ENCODE measurements around the gene ALKBH3.
A peak's percentile ranks its signal among the peaks of the same experiment; 100 is the strongest.

The ALKBH3 gene

DNA sequence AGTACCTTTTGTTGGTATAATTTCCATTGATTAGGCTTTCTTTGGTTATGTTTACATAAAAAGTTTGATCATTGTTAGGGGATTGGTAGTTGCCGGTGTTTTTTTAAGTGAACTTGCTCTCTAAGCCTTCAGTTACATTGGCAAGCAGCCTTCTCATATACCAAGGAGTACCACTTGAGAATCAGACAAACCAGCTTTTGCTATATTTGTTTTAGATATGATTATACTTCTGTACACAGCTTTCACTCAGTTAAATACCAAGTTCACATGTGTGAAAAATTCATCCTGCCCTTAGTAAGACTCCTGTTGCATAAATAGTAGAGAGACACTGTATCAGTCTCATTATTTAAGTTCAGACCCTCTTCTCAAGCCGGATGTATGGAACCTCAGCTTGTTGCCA lies 22.4 kb downstream of the ALKBH3 start:
- no peak for DNase-seq
- Mint-ChIP-seq H3K4me3 (no peak overlapping the region), H3K4me1 (ENCODE audit: low read depth in 2 of 2) (peaks cover 1 to 9% of the 10 kb centered on the region in 2 donors), H3K27ac (no peak overlapping the region), H3K27me3 (no peaks in the 10 kb centered on the region), H3K36me3 (ENCODE audit: insufficient read depth) (peaks cover 53% of the 10 kb centered on the region), H3K9me3 (no peaks in the 10 kb centered on the region)
- no peak for ATAC-seq (replicated peaks)

DNA sequence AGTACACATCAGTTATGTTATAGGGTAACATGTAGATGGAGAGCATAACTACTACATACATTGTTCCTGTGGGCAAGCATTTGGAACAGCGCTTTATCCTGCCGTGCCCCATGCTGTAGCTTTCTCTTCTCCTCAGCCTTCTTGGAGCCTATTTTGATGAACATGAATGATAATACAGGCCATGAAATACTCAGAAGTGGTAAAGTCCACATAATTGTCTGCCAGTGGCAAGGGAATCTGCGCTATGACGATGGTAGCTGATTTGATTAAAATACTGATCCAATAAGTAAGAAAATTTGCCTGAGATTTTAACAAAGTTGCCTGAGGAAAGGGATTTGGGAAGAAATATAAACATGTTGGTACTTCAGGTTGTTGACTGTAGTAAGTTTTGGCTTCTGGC lies 23.3 kb downstream of the ALKBH3 start:
- no peaks in the 10 kb centered on the region for H3K27me3 Mint-ChIP-seq
- H3K27ac Mint-ChIP-seq = no peak overlapping the region
- H3K36me3 Mint-ChIP-seq (ENCODE audit: insufficient read depth) = peaks cover 55% of the 10 kb centered on the region
- H3K4me3 Mint-ChIP-seq = no peak overlapping the region
- H3K4me1 Mint-ChIP-seq (ENCODE audit: low read depth in 2 of 2) = peaks cover 3 to 9% of the 10 kb centered on the region in 2 donors
- H3K9me3 Mint-ChIP-seq = no peaks in the 10 kb centered on the region
- no peak for ATAC-seq (replicated peaks)
- DNase-seq = no peak

DNA sequence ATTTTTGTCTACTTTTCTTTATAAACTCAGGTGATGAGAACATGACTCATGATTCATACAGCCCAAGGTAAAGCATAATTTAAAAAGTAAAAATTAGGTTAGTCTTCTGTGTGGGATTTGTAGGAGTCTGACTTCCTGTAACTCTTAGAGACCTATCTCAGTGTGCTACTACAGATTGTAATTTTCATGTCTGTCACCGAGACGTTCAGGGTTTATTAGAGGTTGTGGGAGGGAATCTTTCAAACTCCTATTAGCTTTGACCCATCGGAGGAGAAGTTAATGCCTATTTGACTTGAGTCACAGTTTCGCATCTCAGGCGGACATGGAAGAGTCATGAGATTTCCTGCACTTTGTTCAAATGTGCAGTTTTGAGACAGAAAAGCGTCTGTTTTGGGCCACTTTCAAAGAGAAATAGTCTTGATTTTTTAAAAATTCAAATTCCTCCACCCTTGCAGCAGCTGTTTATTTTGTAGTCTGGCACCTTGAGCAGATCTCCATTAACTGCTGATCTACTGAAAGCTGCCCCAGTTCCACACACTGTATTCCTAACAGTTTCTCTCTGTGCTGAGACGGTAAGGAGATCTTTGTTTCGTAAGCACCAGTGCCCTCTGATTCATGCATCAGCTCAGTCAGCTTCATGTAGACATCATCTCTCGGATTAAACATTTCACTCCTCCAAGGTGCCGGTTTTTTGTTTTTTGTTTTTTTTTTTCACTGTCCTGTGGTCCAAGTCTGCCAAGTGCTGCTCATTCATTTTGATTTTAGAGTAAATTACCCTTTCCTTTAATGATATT lies 24.3 kb downstream of the ALKBH3 start:
- no peaks in the 10 kb centered on the region for H3K9me3 Mint-ChIP-seq
- peaks cover 49% of the 10 kb centered on the region for H3K36me3 Mint-ChIP-seq (ENCODE audit: insufficient read depth)
- DNase-seq (no peak), ATAC-seq (replicated peaks) (no peak)
- H3K4me1 Mint-ChIP-seq (ENCODE audit: low read depth in 2 of 2) = peaks cover 3 to 9% of the 10 kb centered on the region in 2 donors
- peak overlapping the region in 1 of 2 donors; percentile 66 for H3K27ac Mint-ChIP-seq
- H3K27me3 Mint-ChIP-seq = no peaks in the 10 kb centered on the region
- no peak overlapping the region for H3K4me3 Mint-ChIP-seq

DNA sequence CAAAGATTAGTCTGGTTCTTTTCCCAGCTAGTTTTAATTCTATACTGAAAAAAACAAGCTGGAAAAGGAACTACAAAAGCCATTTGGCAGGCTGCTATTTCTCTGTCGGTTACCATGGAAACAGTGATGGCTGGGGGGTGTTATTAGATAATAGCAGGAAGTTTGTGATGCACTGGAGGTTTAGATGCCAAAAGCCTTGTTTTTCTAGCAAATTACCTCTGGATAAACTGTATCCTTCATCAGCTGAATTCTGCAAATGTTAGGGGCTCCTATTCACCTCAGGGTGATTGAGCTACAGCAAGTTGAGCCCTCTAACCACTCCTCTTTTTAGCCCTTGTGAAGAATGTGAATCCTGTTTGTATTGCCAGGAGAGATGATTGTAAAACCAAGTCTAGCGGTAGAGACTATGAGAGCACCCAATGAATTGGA lies 25.2 kb downstream of the ALKBH3 start:
- Mint-ChIP-seq H3K27ac (peak overlapping the region in 1 of 2 donors; percentile 66), H3K4me3 (no peak overlapping the region), H3K4me1 (ENCODE audit: low read depth in 2 of 2) (peaks cover 3 to 9% of the 10 kb centered on the region in 2 donors), H3K9me3 (no peaks in the 10 kb centered on the region), H3K27me3 (no peaks in the 10 kb centered on the region), H3K36me3 (ENCODE audit: insufficient read depth) (peaks cover 45% of the 10 kb centered on the region)
- ATAC-seq (replicated peaks) = no peak
- no peak for DNase-seq

DNA sequence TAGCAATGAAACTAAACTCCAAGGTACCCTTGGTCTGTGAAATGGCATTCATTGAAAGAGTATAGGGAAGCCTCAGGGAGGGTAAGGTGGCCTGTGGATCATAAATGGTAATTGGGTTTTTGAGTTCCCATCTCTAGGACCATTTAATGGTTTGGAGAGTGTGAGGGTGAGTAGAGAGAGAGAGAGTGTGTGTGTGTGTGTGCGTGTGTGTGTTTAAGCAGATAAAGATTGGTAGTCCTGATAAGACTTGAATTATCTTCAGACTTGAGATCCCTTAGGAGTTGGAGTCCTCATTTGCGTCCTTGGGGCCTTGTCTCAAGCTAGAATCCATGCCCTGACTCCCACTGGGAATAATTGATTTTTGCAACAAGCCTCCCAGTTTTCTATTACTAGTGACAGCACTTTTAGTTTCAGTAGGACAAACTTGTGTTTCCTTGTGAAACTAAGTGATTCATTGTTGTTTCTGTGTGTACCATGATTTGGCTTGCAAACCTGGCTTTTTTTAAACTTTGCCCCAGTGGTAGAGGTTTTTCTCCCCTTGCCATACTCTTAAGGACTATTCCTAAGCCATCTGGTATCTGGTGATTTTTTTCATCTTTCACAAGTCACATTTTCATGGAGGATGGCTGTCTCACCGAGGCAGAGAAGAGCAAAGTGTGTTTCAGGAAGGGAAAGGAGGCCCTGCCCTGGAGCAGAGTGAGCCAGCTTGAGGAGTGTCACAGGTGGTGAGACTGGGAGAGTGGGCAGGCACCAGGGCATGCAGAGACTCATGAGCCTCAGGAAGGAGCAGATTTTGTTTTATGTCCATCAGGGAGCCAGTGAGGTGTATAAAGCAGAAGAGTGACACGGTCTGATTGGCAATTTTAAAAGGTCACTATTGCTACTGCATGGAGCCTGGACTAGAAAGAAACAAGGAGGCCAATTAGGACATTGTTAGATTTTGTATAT lies 26.7 kb downstream of the ALKBH3 start:
- peaks cover 40% of the 10 kb centered on the region for H3K36me3 Mint-ChIP-seq (ENCODE audit: insufficient read depth)
- H3K9me3 Mint-ChIP-seq = no peaks in the 10 kb centered on the region
- H3K4me1 Mint-ChIP-seq (ENCODE audit: low read depth in 2 of 2) = peaks cover 3 to 11% of the 10 kb centered on the region in 2 donors
- H3K27ac Mint-ChIP-seq = peak overlapping the region; percentile 41 to 44
- no peak overlapping the region for H3K4me3 Mint-ChIP-seq
- no peak for ATAC-seq (replicated peaks)
- no peak for DNase-seq
- H3K27me3 Mint-ChIP-seq = no peaks in the 10 kb centered on the region

DNA sequence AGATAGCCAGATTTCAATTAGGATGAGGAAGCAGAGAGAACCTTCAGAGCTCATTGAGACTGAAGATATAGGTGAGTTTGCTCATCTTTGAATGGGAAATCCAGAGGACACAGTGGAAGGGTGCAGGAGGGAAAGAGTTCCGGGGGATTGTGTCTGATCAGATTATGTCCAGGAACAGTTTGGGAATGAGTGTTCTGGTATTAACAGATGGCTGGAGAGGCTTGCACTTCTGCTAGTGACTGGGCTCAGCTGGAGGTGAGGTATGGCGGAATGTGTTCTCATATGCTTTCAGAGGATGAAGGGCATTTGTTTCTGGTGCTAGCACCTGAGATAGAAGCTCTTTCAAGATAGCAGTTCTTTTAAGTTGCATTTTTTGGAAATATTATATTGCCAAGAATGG lies 27.6 kb downstream of the ALKBH3 start:
- no peak for DNase-seq
- no peaks in the 10 kb centered on the region for H3K27me3 Mint-ChIP-seq
- H3K9me3 Mint-ChIP-seq = no peaks in the 10 kb centered on the region
- H3K36me3 Mint-ChIP-seq (ENCODE audit: insufficient read depth) = peaks cover 32% of the 10 kb centered on the region
- no peak overlapping the region for H3K27ac Mint-ChIP-seq
- ATAC-seq (replicated peaks) = no peak
- peaks cover 3 to 13% of the 10 kb centered on the region in 2 donors for H3K4me1 Mint-ChIP-seq (ENCODE audit: low read depth in 2 of 2)
- no peak overlapping the region for H3K4me3 Mint-ChIP-seq

DNA sequence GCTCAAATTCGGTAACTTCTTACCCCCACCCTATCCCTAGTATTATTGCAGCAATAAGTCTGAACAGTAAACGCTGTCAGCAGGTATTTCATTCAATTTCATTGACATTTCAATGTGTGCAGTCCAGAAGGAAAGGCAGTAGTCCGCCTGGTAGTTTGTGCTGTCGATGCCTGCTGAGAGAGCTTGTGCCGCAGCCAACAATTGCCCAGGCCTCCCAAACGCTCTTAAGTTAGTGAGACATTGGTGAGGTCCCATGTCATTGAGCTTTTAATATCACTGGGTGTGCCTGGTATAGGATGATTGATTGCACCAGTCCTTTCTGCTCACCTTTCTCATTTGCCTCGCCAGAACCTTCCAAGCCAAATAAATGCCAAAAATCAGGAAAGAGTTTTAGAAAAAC lies 28.1 kb downstream of the ALKBH3 start:
- ATAC-seq (replicated peaks) = no peak
- no peaks in the 10 kb centered on the region for H3K9me3 Mint-ChIP-seq
- no peaks in the 10 kb centered on the region for H3K27me3 Mint-ChIP-seq
- peaks cover 32% of the 10 kb centered on the region for H3K36me3 Mint-ChIP-seq (ENCODE audit: insufficient read depth)
- no peak overlapping the region for H3K4me3 Mint-ChIP-seq
- H3K4me1 Mint-ChIP-seq (ENCODE audit: low read depth in 2 of 2) = peaks cover 3 to 13% of the 10 kb centered on the region in 2 donors
- DNase-seq = no peak
- no peak overlapping the region for H3K27ac Mint-ChIP-seq

DNA sequence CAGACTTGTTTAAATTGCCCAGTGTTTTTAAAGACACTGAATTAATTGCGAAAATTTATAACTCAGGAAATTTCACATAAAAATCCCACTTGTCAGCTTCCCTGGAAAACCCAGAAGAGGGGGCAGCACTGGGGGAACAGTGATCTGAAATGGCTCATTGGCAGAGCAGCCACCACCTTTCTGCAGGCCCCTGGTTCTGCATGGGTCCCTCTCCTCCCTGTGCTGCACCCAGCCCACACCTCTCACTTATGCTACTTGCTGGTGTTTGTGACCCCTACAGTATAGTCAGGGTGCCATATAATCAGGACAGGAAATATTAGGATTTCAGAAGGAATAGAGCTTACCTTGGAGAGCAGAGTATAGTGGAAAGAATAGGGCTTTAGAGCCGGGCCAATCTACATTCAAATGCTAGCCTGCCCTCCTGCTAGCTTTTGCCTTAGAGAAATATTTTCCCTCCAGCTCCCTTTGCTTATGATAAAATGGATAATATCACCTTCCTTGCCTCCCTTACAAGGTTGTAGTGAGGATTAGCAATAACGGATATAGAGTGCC lies 33.3 kb downstream of the ALKBH3 start:
- H3K27ac Mint-ChIP-seq = no peak overlapping the region
- ATAC-seq (replicated peaks) (no peak), DNase-seq (no peak)
- peaks cover 3 to 4% of the 10 kb centered on the region in 2 donors for H3K4me1 Mint-ChIP-seq (ENCODE audit: low read depth in 2 of 2)
- H3K9me3 Mint-ChIP-seq = no peaks in the 10 kb centered on the region
- H3K27me3 Mint-ChIP-seq = no peaks in the 10 kb centered on the region
- peaks cover 30% of the 10 kb centered on the region for H3K36me3 Mint-ChIP-seq (ENCODE audit: insufficient read depth)
- no peak overlapping the region for H3K4me3 Mint-ChIP-seq

DNA sequence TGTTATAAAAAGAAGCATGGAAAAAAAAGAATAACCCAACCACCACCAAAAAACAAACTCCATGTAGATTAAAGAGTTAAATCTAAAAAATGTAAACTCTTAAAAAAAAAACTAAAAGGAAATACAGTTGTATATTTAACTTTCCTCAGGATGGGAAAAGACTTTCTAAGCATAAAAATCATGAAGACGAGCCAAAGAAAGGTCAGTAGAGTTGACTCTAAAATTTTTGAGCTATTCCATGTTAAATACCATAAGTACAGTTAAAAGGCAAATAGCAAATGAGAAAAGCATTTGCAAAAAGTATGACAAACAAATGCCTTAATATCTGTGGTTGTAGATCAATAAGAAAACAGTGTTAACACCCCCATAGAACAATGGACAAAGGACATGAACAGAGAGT lies 33.8 kb downstream of the ALKBH3 start:
- no peaks in the 10 kb centered on the region for H3K9me3 Mint-ChIP-seq
- no peaks in the 10 kb centered on the region for H3K27me3 Mint-ChIP-seq
- H3K4me3 Mint-ChIP-seq = no peak overlapping the region
- ATAC-seq (replicated peaks) (no peak), DNase-seq (no peak)
- peaks cover 32% of the 10 kb centered on the region for H3K36me3 Mint-ChIP-seq (ENCODE audit: insufficient read depth)
- peaks cover 3 to 4% of the 10 kb centered on the region in 2 donors for H3K4me1 Mint-ChIP-seq (ENCODE audit: low read depth in 2 of 2)
- peak overlapping the region in 1 of 2 donors; percentile 15 for H3K27ac Mint-ChIP-seq

DNA sequence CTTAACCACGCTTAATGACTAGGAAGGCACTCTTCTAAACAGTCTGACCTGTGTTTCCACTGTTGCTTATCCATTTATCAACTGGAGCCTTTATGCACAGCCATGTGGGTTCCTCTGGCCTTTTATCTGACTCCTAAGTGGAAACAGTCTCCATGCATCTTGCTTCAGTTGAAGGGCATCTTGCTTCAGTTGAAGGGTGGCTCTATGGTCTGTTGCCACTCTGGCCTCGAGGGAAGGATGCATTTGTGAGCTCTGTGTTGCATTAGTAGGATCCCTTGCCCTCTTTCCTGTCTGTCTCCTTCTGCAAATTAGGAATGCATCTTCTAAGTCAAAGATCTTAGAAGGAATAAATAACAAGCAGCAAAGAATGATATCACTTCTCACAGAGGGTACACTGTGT lies 36.0 kb downstream of the ALKBH3 start:
- peak overlapping the region in 1 of 2 donors; percentile 11 for H3K27ac Mint-ChIP-seq
- peaks cover 3 to 4% of the 10 kb centered on the region in 2 donors for H3K4me1 Mint-ChIP-seq (ENCODE audit: low read depth in 2 of 2)
- ATAC-seq (replicated peaks) = no peak
- H3K27me3 Mint-ChIP-seq = no peaks in the 10 kb centered on the region
- H3K4me3 Mint-ChIP-seq = no peak overlapping the region
- H3K36me3 Mint-ChIP-seq (ENCODE audit: insufficient read depth) = peaks cover 32% of the 10 kb centered on the region
- no peaks in the 10 kb centered on the region for H3K9me3 Mint-ChIP-seq
- DNase-seq = no peak

DNA sequence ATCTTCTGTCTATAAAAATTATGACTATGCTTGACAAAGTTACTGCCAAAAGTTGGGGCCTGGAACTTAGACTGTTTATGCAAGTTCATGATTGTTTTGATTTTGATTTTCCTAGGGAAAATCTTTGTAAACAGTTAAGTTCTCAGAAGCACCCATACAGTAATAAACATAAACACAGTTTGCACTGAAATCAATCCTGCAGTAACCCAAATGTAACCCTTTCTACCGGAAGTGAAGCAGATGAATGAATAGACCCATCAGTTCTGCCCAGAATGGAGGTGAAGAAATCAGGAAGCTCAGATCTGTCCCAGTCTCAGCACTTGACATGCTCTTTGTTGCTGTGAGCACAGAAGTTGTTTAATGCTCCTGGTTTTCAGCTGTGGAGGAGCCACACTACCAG lies 37.2 kb downstream of the ALKBH3 start:
- H3K4me3 Mint-ChIP-seq = no peak overlapping the region
- H3K36me3 Mint-ChIP-seq (ENCODE audit: insufficient read depth) = peaks cover 31% of the 10 kb centered on the region
- H3K9me3 Mint-ChIP-seq = no peaks in the 10 kb centered on the region
- H3K27ac Mint-ChIP-seq = peak overlapping the region; percentile 11 to 23
- DNase-seq = no peak
- no peak for ATAC-seq (replicated peaks)
- H3K27me3 Mint-ChIP-seq = no peaks in the 10 kb centered on the region
- H3K4me1 Mint-ChIP-seq (ENCODE audit: low read depth in 2 of 2) = peaks cover 0 to 3% of the 10 kb centered on the region in 2 donors

DNA sequence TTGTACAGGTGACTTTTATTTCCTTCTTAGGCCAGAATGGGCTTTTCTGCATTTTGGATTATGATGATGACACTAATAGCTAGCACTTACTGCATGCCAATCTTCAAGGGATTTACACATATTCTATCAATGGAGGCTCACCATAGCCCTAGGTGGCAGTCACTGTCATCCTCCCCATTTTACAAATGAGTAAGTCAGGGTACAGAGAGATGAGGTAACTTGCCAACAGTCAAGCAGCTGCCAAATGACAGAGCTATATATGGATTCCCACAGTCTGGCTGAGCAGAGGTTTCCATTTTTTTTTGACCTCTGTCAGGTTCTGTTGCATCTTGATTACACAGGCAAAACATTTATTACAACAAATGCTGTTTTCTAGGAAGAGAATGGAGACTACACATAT lies 38.0 kb downstream of the ALKBH3 start:
- no peak for DNase-seq
- Mint-ChIP-seq H3K4me1 (ENCODE audit: low read depth in 2 of 2) (peaks cover 0 to 3% of the 10 kb centered on the region in 2 donors), H3K9me3 (no peaks in the 10 kb centered on the region), H3K4me3 (no peak overlapping the region), H3K27ac (no peak overlapping the region), H3K27me3 (no peaks in the 10 kb centered on the region), H3K36me3 (ENCODE audit: insufficient read depth) (peaks cover 27% of the 10 kb centered on the region)
- ATAC-seq (replicated peaks) = no peak

DNA sequence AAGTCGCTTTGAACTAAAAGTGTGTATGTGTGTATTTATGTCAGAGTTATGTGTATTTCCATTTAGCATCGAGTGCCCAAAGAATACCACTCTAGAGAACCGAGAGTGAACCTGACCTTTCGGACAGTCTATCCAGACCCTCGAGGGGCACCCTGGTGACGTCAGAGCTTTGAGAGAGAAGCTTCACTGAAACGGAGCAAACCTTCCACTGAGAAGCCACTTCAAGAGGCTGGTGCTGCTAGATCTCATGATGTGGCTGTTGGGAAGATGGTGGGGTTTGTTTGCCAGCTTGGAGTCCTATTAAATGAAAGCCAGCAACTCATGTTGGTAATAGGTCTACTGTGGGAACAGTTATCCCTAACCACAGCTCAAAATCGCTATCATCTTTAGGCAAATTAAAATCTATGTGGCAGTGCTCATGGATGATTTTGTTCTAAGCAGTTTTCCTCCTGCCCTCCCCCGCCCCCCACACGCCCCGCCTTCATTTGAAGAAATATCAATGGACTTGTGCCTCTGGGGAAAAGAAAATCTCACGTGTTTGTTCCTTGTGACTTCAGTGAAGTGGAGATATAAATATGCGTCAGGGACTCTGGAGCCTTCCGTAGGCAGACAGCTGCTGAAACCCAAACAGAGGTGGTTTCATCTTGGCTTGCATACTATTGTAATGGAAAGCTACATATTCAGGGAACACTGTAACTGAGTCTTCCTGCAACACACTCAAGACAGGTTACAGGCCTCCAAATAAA lies 39.4 kb downstream of the ALKBH3 start:
- Mint-ChIP-seq H3K27me3 (no peaks in the 10 kb centered on the region), H3K36me3 (ENCODE audit: insufficient read depth) (peaks cover 14% of the 10 kb centered on the region), H3K4me3 (no peak overlapping the region), H3K27ac (no peak overlapping the region), H3K4me1 (ENCODE audit: low read depth in 2 of 2) (peaks cover 0 to 3% of the 10 kb centered on the region in 2 donors), H3K9me3 (no peaks in the 10 kb centered on the region)
- DNase-seq (no peak), ATAC-seq (replicated peaks) (no peak)

Measured in effector memory CD8-positive, alpha-beta T cell (primary cell).